Activated T-helper 1 cell treated with anti-CD3 and anti-CD28 coated beads, Interleukin-12 subunit alpha, Interleukin-12 subunit beta, Interleukin-2, Interleukin-4 antibody, amounts not matched to agents 30 ng/mL and 10 ng/mL and 1 ng/mL, durations not matched to agents 14 hours and 24 hours and 36 hours (primary cell): ENCODE measurements around the gene CPD. TPM values are rescaled to one million over a fixed set of nuclear protein-coding genes. Genes with fewer than 3 reads are reported as not detected.

Experiments used
- DNase-seq: peaks from one replicate; pipeline ENCODE4 v3.0.0; 2021; ENCODE audit warnings: low spot score
- H3K27ac Mint-ChIP-seq: one replicate; pipeline ENCODE4 v1.8.0; 2021; ENCODE audit warnings: mild to moderate bottlenecking, mixed read lengths
- H3K27me3 Mint-ChIP-seq: one replicate; pipeline ENCODE4 v1.8.0; 2022; ENCODE audit warnings: mild to moderate bottlenecking, moderate library complexity, mixed read lengths; ENCODE audit not compliant: insufficient read depth
- H3K36me3 Mint-ChIP-seq: one replicate; pipeline ENCODE4 v1.8.0; 2021; ENCODE audit warnings: low read depth, mixed read lengths
- H3K4me1 Mint-ChIP-seq: one replicate; pipeline ENCODE4 v1.8.0; 2021; ENCODE audit warnings: low read depth, mixed read lengths
- H3K4me3 Mint-ChIP-seq: one replicate; pipeline ENCODE4 v1.8.0; 2021; ENCODE audit warnings: mild to moderate bottlenecking, moderate library complexity, mixed read lengths
- H3K9me3 Mint-ChIP-seq: one replicate; pipeline ENCODE4 v1.8.0; 2021; ENCODE audit warnings: mixed read lengths
- intact Hi-C: fragments of 100-400 bp; cut with micrococcal nuclease; formaldehyde crosslinking; loops from one replicate; pipeline ENCODE4 v1.15.1; 2024
- total RNA-seq: library from RNA; stranded (reverse); gene quantifications from 2 replicates; pipeline ENCODE4 v1.2.3, GENCODE V29; 2022

The CPD gene
- total RNA-seq, 1 donor from 2014 or later, result 29.7 TPM

DNA sequence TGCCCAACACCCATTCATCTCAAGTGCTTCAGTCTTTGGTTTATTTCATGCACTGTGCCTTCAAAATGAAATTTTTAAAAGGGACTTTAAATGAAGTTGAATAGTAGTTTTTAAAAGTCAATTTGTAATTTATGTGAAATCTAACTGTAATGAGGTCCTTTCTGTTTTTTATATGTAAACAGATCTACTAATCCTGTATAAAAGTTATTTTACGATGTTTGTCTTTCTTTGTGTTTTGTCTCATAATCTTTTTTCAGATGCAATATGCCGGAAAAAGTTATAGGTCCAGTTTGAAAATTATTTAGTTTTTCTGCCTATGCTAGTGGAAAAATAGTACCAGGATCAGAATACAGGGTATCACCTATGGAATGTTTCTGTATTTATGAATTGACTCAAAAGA is 89.7 kb downstream of the CPD start:
- Mint-ChIP-seq H3K36me3 (peaks cover 16% of the 10 kb centered on the region), H3K27me3 (no peaks in the 10 kb centered on the region), H3K9me3 (no peaks in the 10 kb centered on the region), H3K4me3 (no peak overlapping the region), H3K27ac (no peak overlapping the region), H3K4me1 (no peaks in the 10 kb centered on the region)
- no peak for DNase-seq
- intact Hi-C loops, result no loop called here

- Mint-ChIP-seq H3K9me3 (no peaks in the 10 kb centered on the region), H3K4me3 (no peak overlapping the region), H3K4me1 (peaks cover 10% of the 10 kb centered on the region), H3K27ac (no peak overlapping the region), H3K27me3 (no peaks in the 10 kb centered on the region), H3K36me3 (peaks cover 3% of the 10 kb centered on the region)
- DNase-seq, result no peak
- intact Hi-C loops, result no loop called here
These were observed 93.6 kb downstream of the CPD start for GRCh38 chr17:30472238-30472890.

- intact Hi-C loops, result loop anchor here (5.0 kb wide), 2 partner anchors 127 to 347 kb away; partner anchors contain the start of gene CRLF3
- H3K36me3 Mint-ChIP-seq, result peaks cover 9% of the 10 kb centered on the region
- peaks cover 29% of the 10 kb centered on the region for H3K4me1 Mint-ChIP-seq
- H3K9me3 Mint-ChIP-seq, result no peaks in the 10 kb centered on the region
- no peak overlapping the region for H3K27ac Mint-ChIP-seq
- DNase-seq, result no peak
- no peak overlapping the region for H3K4me3 Mint-ChIP-seq
- no peaks in the 10 kb centered on the region for H3K27me3 Mint-ChIP-seq
These were observed 96.5 kb downstream of the CPD start for GRCh38 chr17:30475206-30475605.

DNA sequence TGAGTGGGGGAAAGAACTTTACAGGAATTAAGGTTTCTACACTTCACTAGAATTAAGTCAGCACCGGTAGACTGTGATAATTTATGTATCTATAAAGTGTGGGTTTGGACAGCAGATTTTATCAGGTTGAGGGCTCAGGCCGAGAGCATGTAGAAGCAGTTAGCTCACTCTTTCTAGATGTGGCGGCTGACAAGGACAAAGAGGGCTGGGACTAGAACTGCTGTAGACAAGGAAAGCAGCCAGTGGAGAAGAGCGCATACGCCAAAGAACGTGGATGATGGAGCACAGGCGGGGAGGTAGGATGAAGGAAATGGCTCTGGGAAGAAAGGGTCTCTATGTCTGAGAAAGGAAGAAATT is 98.0 kb downstream of the CPD start:
- Mint-ChIP-seq H3K36me3 (peaks cover 15% of the 10 kb centered on the region), H3K4me1 (peaks cover 34% of the 10 kb centered on the region), H3K4me3 (peak overlapping the region; percentile 98), H3K9me3 (no peaks in the 10 kb centered on the region), H3K27ac (peak overlapping the region; percentile 98), H3K27me3 (no peaks in the 10 kb centered on the region)
- intact Hi-C loops, result loop anchor here (1.0 to 5.0 kb wide), 9 partner anchors 98 to 360 kb away; partner anchors contain the start of genes BLMH, CPD, CRLF3 and NSRP1
- peak; percentile 1 for DNase-seq

GRCh38 chr17:30477083-30477773 is 98.5 kb downstream of the CPD start, which contains the start of gene GOSR1:
GOSR1 (plus strand) TSS chr17:30477408; CDS start chr17:30477434, 26 bp downstream.
- DNase-seq, result peak; percentile 87
- H3K4me3 Mint-ChIP-seq, result peak within 1 kb of the TSS; percentile 98
- H3K4me1 Mint-ChIP-seq, result peaks cover 34% of the 10 kb centered on the region
- H3K9me3 Mint-ChIP-seq, result no peaks in the 10 kb centered on the region
- H3K36me3 Mint-ChIP-seq, result peaks cover 15% of the 10 kb centered on the region
- intact Hi-C loops, result loop anchor here (1.0 to 5.0 kb wide), 9 partner anchors 99 to 360 kb away; partner anchors contain the start of genes BLMH, CPD, CRLF3 and NSRP1
- peak within 1 kb of the TSS; percentile 98 for H3K27ac Mint-ChIP-seq
- H3K27me3 Mint-ChIP-seq, result no peaks in the 10 kb centered on the region

DNA sequence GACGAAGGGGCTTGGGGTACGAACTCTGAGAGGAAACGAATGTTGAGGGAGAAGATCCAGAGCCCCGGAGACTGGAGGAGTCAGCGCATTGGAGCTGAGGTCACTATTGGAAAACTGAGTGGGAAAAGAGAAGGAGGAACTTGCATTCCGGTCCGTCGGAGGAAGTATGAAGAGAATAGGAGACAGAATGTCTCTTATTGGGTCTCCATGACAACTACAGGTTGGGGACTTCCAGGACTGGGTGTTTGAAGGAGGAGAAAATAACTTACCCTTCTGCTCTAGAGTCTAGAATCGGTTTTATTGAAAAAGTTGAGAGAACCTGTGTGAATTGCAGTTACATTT is 99.0 kb downstream of the CPD start:
- intact Hi-C loops, result loop anchor here (1.0 to 5.0 kb wide), 9 partner anchors 99 to 361 kb away; partner anchors contain the start of genes BLMH, CPD, CRLF3 and NSRP1
- H3K4me1 Mint-ChIP-seq, result peaks cover 34% of the 10 kb centered on the region
- peak; percentile 6 for DNase-seq
- H3K27ac Mint-ChIP-seq, result peak overlapping the region; percentile 98
- peaks cover 18% of the 10 kb centered on the region for H3K36me3 Mint-ChIP-seq
- H3K9me3 Mint-ChIP-seq, result no peaks in the 10 kb centered on the region
- H3K27me3 Mint-ChIP-seq, result no peaks in the 10 kb centered on the region
- H3K4me3 Mint-ChIP-seq, result peak overlapping the region; percentile 98

GRCh38 chr17:30482555-30482954 is 103.8 kb downstream of the CPD start:
- H3K27me3 Mint-ChIP-seq, result no peaks in the 10 kb centered on the region
- H3K4me1 Mint-ChIP-seq, result peaks cover 23% of the 10 kb centered on the region
- intact Hi-C loops, result no loop called here
- no peak overlapping the region for H3K4me3 Mint-ChIP-seq
- DNase-seq, result no peak
- no peaks in the 10 kb centered on the region for H3K9me3 Mint-ChIP-seq
- peaks cover 43% of the 10 kb centered on the region for H3K36me3 Mint-ChIP-seq
- H3K27ac Mint-ChIP-seq, result no peak overlapping the region

GRCh38 chr17:30483159-30483558 is 104.4 kb downstream of the CPD start:
- Mint-ChIP-seq H3K4me3 (no peak overlapping the region), H3K4me1 (peaks cover 17% of the 10 kb centered on the region), H3K36me3 (peaks cover 37% of the 10 kb centered on the region), H3K27ac (no peak overlapping the region), H3K9me3 (no peaks in the 10 kb centered on the region), H3K27me3 (no peaks in the 10 kb centered on the region)
- DNase-seq, result no peak
- intact Hi-C loops, result no loop called here

DNA sequence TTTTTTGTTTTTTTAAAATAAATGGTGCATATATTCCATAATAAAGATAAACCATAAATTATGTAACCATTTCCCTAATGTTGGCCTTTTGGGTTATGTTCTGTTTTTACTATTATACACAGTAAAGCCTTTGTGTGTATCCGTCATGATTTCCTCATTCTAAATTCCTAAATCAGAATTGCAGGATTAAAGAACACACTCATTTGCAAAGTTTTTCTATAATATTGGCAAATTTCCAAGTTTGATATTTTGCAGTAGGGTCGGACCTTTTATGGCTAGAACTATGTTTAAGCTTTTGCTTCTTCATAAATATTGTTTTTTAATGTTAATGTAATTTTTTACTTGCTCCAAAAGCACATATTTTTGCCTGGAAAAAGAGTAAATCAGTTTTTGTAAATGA is 115.1 kb downstream of the CPD start:
- H3K27me3 Mint-ChIP-seq, result no peaks in the 10 kb centered on the region
- H3K27ac Mint-ChIP-seq, result no peak overlapping the region
- H3K4me1 Mint-ChIP-seq, result no peaks in the 10 kb centered on the region

DNA sequence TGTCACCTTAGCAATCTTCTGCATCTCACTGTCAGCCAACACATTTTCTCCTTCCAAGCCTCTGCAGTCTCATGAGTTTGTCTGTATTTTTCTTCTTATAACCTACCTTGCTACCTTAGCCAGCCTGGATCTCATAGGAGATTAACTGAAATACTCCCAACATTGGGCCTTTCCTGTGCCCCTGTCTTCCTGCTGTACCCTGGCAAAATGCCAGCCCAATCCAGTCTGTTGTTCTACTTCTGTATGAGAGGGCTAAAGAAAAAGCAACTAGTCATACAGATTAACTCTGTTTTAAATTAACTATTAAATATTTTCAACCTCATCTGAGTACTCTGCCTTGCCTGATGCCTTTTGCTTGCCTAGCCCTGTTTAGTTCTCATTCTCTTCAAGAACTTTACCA is 116.9 kb downstream of the CPD start:
- no peak for DNase-seq
- Mint-ChIP-seq H3K4me1 (peaks cover 7% of the 10 kb centered on the region), H3K27me3 (no peaks in the 10 kb centered on the region), H3K4me3 (no peak overlapping the region), H3K9me3 (no peaks in the 10 kb centered on the region), H3K36me3 (peaks cover 56% of the 10 kb centered on the region), H3K27ac (no peak overlapping the region)
- intact Hi-C loops, result no loop called here

More for the DNA sequence above, 115.1 kb downstream of the CPD start:
- no peak for DNase-seq
- no peaks in the 10 kb centered on the region for H3K9me3 Mint-ChIP-seq
- no peak overlapping the region for H3K4me3 Mint-ChIP-seq
- intact Hi-C loops, result no loop called here
- H3K36me3 Mint-ChIP-seq, result peaks cover 53% of the 10 kb centered on the region

GRCh38 chr17:30503558-30503957 is 124.8 kb downstream of the CPD start:
- H3K4me1 Mint-ChIP-seq, result peaks cover 16% of the 10 kb centered on the region
- H3K4me3 Mint-ChIP-seq, result no peak overlapping the region
- intact Hi-C loops, result no loop called here
- H3K27me3 Mint-ChIP-seq, result no peaks in the 10 kb centered on the region
- H3K27ac Mint-ChIP-seq, result no peak overlapping the region
- peaks cover 40% of the 10 kb centered on the region for H3K36me3 Mint-ChIP-seq
- H3K9me3 Mint-ChIP-seq, result no peaks in the 10 kb centered on the region
- no peak for DNase-seq

- H3K4me1 Mint-ChIP-seq, result peaks cover 9% of the 10 kb centered on the region
- intact Hi-C loops, result no loop called here
- no peak overlapping the region for H3K4me3 Mint-ChIP-seq
- H3K27ac Mint-ChIP-seq, result peak overlapping the region; percentile 2
- DNase-seq, result no peak
- H3K9me3 Mint-ChIP-seq, result no peaks in the 10 kb centered on the region
- peaks cover 26% of the 10 kb centered on the region for H3K36me3 Mint-ChIP-seq
- H3K27me3 Mint-ChIP-seq, result no peaks in the 10 kb centered on the region
These were observed 127.2 kb downstream of the CPD start for GRCh38 chr17:30505868-30506417.

GRCh38 chr17:30506481-30506880 is 127.8 kb downstream of the CPD start:
- H3K4me1 Mint-ChIP-seq, result peaks cover 9% of the 10 kb centered on the region
- DNase-seq, result no peak
- H3K36me3 Mint-ChIP-seq, result peaks cover 23% of the 10 kb centered on the region
- no peaks in the 10 kb centered on the region for H3K27me3 Mint-ChIP-seq
- no peaks in the 10 kb centered on the region for H3K9me3 Mint-ChIP-seq
- no peak overlapping the region for H3K4me3 Mint-ChIP-seq
- no peak overlapping the region for H3K27ac Mint-ChIP-seq
- intact Hi-C loops, result no loop called here
